Lung (tissue), 12 donors: Measurements from ENCODE around the gene SCAMP4. TPM values are rescaled to one million over a fixed set of nuclear protein-coding genes. Genes with fewer than 3 reads are reported as not detected.

Experiments
- ATAC-seq: fragments of 200-7000 bp; cut with Tn5 transposase; one replicate; pipeline ENCODE4 v1.9.1; 2020; ENCODE audit warnings: moderate number of reproducible peaks; ENCODE audit not compliant: insufficient read depth, low FRiP score
- DNase-seq, 3 donors: peaks; one replicate each; pipeline ENCODE4 v3.0.0-alpha.2; 2013 to 2017
- H3K27ac ChIP-seq, 2 donors: one replicate each; pipeline ENCODE4 v1.5.1; 2013; ENCODE audit warnings: mild to moderate bottlenecking in 2 of 2, moderate library complexity in 2 of 2, control low read depth in 1 of 2, inconsistent platforms in 1 of 2, low read depth in 1 of 2, low read length in 1 of 2
- H3K27me3 ChIP-seq, 3 donors: one replicate each; pipeline ENCODE4 v1.5.1; 2013; ENCODE audit warnings: low read length in 2 of 3; ENCODE audit not compliant: control insufficient read depth in 3 of 3, insufficient read depth in 3 of 3
- H3K36me3 ChIP-seq, 4 donors: one replicate each; pipeline ENCODE4 v1.5.1; 2013; ENCODE audit warnings: low read length in 4 of 4, mild to moderate bottlenecking in 1 of 4, moderate library complexity in 1 of 4; ENCODE audit not compliant: control insufficient read depth in 4 of 4, insufficient read depth in 4 of 4
- H3K4me1 ChIP-seq, 5 donors: one replicate each; pipeline ENCODE4 v1.5.1; 2013; ENCODE audit warnings: low read length in 5 of 5, mild to moderate bottlenecking in 2 of 5, moderate library complexity in 1 of 5; ENCODE audit not compliant: control insufficient read depth in 5 of 5, insufficient read depth in 5 of 5
- H3K4me3 ChIP-seq: one replicate; pipeline ENCODE4 v1.5.1; 2013; ENCODE audit warnings: mild to moderate bottlenecking, control low read depth, moderate library complexity
- H3K9ac ChIP-seq, 2 donors: one replicate each; pipeline ENCODE4 v1.5.1; 2013; ENCODE audit warnings: low read length in 2 of 2, control low read depth in 1 of 2; ENCODE audit not compliant: insufficient read depth in 1 of 2
- H3K9me3 ChIP-seq, 4 donors: one replicate each; pipeline ENCODE4 v1.5.1; 2013; ENCODE audit warnings: low read length in 3 of 4, mild to moderate bottlenecking in 1 of 4, moderate library complexity in 1 of 4; ENCODE audit not compliant: control insufficient read depth in 4 of 4, insufficient read depth in 3 of 4
- CTCF ChIP-seq: IDR thresholded peaks from 2 replicates; pipeline ENCODE4 v1.5.1; 2012; ENCODE audit warnings: mild to moderate bottlenecking; ENCODE audit errors: control extremely low read depth, extremely low read depth
- WGBS, 2 donors: extraction: QIAGEN DNeasy Blood & Tissue Kit; methylation state at CpG; one replicate each; pipeline ENCODE4 v1.1.7; 2013; 5-methylcytosine and 5-hydroxymethylcytosine counted together
- polyA plus RNA-seq, 2 donors: library from polyadenylated mRNA; stranded (reverse); fragments of 200-250 nt; gene quantifications; one replicate each; pipeline ENCODE4 v1.2.1, GENCODE V29; 2013
- total RNA-seq, 2 donors: library from RNA; depleted of rRNA in 1 of 2; stranded (reverse); fragments of >200 nt in 1 of 2; gene quantifications; one replicate each; pipeline ENCODE4 v1.2.1, GENCODE V29; 2014 to 2021
- donor health status: control.
- donor health status: control.
- donor health status: Bipolar disorder and iron deficiency.
- donor health status: healthy.
- donor health status: DM: yes; HTN: yes; CAD: no.

Gene SCAMP4
- total and polyA plus RNA-seq, 4 donors, result 45.7 to 86.6 (median 56.2) TPM

DNA sequence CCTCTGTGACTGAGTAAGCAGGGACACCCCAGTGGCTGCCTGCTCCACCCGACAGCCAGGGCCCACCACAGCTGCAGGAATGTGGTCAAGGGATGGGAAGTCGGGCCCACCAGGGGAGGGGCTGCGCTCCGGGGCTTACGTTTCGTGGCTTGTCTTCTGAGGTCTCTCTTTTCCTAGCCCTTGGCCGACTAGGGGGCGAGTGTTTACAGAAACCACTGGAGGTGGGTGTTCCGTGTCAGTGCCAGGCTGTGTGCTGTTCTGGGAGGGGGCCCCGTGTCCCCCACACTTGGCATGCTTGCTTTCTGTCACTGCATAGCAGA lies 4.5 kb downstream of the SCAMP4 start:
- DNase-seq, result no peak
- no peaks in the 10 kb centered on the region for H3K9me3 ChIP-seq
- H3K9ac ChIP-seq, result no peak overlapping the region
- no peak for ATAC-seq
- TF ChIP-seq CTCF, result no peak
- peaks cover 0 to 16% (median 2%) of the 10 kb centered on the region in 5 donors for H3K4me1 ChIP-seq
- peak overlapping the region in 1 of 2 donors; percentile 63 for H3K27ac ChIP-seq
- 28 to 46% methylated on average over 8 to 10 of the region's 10 CpGs for WGBS, 2 donors
- H3K36me3 ChIP-seq, result peaks cover 0 to 28% (median 4%) of the 10 kb centered on the region in 4 donors
- no peaks in the 10 kb centered on the region for H3K27me3 ChIP-seq
- no peak overlapping the region for H3K4me3 ChIP-seq

DNA sequence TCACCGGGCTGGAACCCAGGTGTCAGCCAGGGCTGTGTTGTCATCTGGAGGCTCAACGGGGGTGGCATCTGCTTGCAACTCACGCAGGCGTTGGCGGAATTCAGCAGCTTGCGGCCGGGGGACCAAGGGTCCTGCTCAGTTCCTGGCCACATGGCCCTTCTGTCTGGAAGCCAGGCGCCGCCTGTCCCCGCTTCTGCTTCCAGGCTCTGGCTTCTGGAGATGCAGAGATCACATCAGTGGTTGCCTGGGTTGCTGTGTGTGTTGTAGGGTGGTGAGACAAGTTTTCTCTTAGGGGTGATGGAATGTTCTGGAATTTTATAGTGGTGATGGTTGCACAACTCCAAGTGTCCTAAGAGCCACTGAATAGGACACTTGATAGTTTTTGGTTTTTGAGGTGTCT lies 5.0 kb downstream of the SCAMP4 start:
- Histone ChIP-seq H3K27me3 (no peaks in the 10 kb centered on the region), H3K9me3 (no peaks in the 10 kb centered on the region), H3K4me1 (peaks cover 0 to 16% (median 0%) of the 10 kb centered on the region in 5 donors), H3K27ac (peak overlapping the region in 1 of 2 donors; percentile 63), H3K4me3 (no peak overlapping the region), H3K9ac (no peak overlapping the region), H3K36me3 (peaks cover 0 to 32% (median 4%) of the 10 kb centered on the region in 4 donors)
- 87 to 91% methylated on average over 10 of the region's 10 CpGs for WGBS, 2 donors
- DNase-seq (no peak), ATAC-seq (no peak)
- no peak for TF ChIP-seq CTCF

DNA sequence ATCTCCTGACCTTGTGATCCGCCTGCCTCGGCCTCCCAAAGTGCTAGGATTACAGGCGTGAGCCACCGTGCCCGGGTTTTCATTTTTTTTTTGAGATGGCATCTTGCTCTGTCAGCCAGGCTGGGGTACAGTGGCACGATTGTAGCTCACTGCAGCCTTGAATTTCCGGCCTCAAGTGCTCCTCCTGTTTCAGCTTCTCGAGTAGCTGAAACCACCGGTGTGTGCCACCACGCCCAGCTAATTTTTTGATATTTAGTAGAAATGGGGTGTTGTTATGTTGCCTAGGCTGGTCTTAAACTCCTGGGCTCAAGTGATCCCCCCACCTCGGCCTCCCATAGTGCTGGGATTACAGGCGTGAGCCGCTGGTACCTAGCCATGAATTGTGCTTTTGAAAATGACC lies 5.9 kb downstream of the SCAMP4 start:
- peaks cover 0 to 34% (median 4%) of the 10 kb centered on the region in 4 donors for H3K36me3 ChIP-seq
- no peaks in the 10 kb centered on the region for H3K9me3 ChIP-seq
- WGBS, 2 donors, result 85 to 89% methylated on average over 13 of the region's 13 CpGs
- no peak overlapping the region for H3K27ac ChIP-seq
- ATAC-seq (no peak), DNase-seq (no peak)
- H3K4me3 ChIP-seq, result no peak overlapping the region
- H3K9ac ChIP-seq, result no peak overlapping the region
- TF ChIP-seq CTCF, result no peak
- peaks cover 0 to 10% (median 0%) of the 10 kb centered on the region in 5 donors for H3K4me1 ChIP-seq
- H3K27me3 ChIP-seq, result no peaks in the 10 kb centered on the region

DNA sequence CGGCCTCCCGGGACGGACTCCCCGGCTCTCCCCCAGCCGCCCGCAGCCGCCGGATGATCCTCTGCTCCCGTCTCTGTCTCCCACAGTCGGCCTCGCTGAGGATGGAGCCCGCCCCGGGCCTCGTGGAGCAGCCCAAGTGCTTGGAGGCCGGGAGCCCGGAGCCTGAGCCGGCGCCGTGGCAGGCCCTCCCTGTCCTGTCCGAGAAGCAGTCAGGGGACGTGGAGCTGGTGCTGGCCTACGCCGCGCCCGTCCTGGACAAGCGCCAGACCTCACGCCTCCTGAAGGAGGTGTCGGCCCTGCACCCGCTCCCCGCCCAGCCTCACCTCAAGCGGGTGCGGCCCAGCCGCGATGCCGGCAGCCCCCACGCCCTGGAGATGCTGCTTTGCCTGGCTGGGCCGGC lies 6.8 kb downstream of the SCAMP4 start:
- Histone ChIP-seq H3K9ac (no peak overlapping the region), H3K4me3 (no peak overlapping the region), H3K9me3 (no peaks in the 10 kb centered on the region), H3K27ac (no peak overlapping the region), H3K36me3 (peaks cover 0 to 34% (median 6%) of the 10 kb centered on the region in 4 donors), H3K27me3 (no peaks in the 10 kb centered on the region), H3K4me1 (peaks cover 0 to 9% (median 0%) of the 10 kb centered on the region in 5 donors)
- 95 to 98% methylated on average over 37 of the region's 37 CpGs for whole genome bisulfite sequencing, 2 donors
- DNase-seq, result no peak
- ATAC-seq, result no peak
- TF ChIP-seq CTCF, result no peak
